HG03439 (cell line): ENCODE results near the gene CHST4.
"Not testable (repeated sequence)": the region's sequence is repeated elsewhere in the genome, so short reads cannot be mapped to it uniquely, and the experiment has no call there.

Experiments used
- ATAC-seq: cut with Tn5 transposase; IDR thresholded peaks from one replicate; pipeline ENCODE4 v1.9.1; 2021; ENCODE audit warnings: mild to moderate bottlenecking, moderate library complexity; ENCODE audit not compliant: unreplicated experiment

CHST4 gene

DNA sequence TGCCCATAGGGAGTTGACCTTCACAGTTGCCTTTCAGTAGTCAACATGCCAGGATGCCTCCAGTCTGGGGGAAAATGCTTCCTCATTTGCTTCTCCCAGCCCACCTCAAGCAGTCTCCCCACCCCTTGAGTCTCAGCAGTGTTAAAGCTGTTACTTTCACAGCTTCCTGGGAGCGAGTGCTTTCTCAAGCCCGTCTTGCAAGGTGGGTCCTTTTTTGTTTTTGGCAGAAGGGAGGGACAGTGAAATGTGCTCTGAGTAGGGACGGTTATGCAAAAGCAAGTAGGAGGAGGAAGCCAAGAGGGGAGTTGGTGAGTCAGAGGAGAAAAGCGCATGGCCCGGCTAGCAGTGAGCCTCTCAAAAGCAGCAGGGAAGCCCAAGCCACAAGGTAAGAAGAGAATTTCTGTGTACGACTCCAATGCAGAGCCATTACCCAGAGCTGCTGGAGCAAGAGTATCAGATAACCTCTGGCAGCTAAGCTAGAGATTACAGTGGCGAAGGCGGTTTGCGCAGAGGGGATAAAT lies at the start of gene CHST4:
CHST4 (plus strand) TSS at position 316 of the 521 bp plus-strand sequence. CDS start 10,252 bp downstream, outside the sequence.
- ATAC-seq: no peak

DNA sequence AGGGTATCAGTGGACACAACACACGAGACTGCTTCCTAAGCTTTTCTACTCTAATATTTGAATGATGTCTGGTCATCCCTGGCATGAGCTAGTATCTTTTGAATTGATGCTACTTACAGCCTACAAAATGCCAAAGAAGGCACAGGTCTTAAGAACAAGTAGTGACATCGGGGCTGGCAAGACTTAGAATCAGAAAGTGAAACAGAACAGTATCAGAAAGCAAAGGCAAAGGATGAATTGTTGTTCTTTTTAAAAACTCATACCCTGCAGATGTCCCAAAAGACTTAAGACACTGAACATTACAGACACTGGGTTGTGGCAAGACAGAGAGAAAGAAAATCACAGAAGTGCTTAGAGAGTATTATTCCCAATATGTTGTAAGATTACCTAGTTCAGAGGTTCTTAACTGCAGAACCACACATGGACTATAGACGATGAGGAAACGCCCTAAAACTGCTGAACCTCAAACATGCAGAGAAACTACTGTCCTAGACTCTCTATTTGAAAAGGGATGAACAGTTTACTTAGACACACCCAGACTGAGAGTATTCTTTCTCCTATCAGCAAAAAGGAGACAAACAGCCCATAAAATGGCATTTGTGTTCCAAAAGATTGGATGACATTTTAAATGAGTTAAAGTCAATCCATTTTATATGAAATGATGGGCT lies 49.6 kb upstream of the CHST4 start:
- ATAC-seq: no peak

DNA sequence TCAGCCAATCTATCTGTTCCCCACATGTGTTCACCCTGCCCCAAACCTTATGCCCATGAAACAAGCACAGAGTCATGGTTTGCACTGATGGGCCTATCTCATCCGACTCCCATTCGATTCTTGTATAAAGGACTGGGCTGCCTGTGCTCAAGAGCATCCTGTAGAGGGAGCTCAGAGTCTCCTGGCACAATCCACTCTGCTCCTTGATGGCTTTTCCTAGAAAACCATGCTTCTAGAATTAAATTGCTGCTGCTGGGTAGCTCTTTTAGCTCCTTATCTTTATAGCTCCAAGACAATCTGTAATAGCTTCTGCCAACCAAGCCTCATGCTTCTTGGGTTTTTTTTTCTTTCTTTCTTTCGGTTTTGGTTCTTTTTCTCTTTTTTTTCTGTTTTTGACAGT lies 46.8 kb upstream of the CHST4 start:
- no peak for ATAC-seq

DNA sequence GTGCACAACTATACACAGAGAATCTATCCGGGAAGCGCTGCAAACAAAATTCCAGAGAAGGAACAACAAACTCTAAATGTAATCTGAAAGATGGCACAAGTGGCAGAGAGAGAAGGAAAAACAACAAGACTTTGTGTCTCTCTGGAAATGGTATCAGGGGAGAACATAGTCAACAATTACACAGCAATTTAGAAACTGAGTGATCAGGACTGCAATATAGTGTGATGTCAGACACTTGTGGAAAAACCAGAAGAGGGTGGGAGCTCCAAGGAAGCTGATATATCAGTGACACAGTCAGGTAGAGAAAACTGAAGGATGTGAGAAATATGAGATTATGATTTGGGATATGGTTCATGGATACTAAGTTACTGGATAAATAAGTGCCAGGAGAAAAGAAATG lies 45.3 kb upstream of the CHST4 start:
- no peak for ATAC-seq

DNA sequence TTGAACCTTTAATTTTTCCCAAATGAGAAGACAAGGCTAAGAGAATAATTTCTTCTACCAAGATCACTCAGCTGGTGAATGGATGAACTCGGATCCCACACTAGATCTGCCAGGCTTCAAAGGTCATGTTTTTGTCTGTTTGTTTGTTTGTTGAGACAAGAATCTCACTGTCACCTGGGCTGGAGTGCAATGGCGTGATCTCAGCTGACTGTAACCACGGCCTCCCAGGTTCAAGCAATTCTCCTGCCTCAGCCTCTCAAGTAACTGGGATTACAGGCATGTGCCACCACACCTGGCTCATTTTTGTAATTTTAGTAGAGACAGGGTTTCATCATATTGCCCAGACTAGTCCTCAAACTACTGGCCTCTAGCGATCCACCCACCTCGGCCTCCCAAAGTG lies 43.7 kb upstream of the CHST4 start:
- no peak for ATAC-seq

DNA sequence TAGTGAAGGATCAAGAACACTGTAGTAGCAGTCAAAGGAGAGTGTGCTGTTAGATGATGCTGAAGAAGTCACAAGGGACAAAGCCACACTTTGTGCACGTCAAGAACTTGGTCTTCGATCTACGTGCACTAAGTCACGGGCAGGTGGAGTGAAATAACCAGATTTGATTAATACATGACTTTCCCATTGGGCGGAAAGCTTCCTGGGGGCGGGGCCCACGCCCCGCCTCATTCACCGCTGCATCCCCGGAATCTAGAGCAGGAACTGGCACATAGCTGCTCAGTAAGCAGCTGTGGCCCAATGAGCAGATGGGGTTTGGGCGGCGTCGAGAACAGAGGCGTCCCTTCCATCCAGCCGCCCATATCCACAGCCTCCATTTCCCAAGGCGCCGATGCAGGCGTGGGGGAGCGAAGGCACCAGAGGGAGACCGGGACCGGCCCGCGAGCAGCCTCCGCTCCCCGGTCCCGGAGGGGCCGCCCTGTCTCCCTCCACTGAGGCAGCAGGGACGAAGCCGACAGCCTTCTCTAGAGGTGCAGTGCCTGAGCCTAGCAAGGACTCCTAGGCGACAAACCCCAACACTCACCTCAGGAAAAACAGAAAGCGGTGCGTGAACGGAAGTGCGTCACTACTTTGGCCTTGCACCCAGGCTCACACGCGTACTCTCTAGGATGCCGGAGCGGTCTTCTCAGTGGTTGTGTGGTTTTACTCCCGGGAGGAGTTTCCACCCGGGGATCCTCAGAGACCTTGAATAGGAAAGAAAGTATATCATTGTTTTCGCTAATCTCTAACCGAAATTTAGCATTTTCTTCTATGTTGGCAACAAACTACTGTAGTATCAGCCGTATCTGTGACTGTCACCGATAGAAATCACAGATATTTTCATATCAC lies 42.0 kb upstream of the CHST4 start:
- peak; percentile 86 for ATAC-seq

DNA sequence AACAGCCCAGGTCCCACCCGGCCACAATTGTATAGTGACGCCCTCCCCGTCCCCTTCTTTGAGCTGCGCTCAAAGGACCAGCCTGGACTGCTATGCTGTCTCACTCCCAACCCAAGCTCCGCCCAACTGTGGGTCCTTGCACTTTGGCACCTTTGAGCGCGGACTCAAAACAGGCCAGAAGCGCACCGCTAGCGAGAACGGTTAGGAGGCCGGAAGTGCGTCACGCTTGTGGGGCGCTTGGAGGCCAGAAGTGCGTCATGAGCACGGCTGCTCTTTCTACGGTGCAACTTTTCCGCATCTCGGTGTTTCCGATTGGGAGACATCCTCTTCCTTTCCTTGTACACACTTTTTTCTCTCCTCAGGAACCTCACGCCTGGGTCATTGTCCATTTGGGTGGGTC lies 37.1 kb upstream of the CHST4 start, which contains the start of gene ZNF19:
ZNF19 (minus strand) TSS at position 203 of the 400 bp plus-strand sequence. CDS start 7,210 bp downstream, outside the sequence.
- no peak for ATAC-seq

DNA sequence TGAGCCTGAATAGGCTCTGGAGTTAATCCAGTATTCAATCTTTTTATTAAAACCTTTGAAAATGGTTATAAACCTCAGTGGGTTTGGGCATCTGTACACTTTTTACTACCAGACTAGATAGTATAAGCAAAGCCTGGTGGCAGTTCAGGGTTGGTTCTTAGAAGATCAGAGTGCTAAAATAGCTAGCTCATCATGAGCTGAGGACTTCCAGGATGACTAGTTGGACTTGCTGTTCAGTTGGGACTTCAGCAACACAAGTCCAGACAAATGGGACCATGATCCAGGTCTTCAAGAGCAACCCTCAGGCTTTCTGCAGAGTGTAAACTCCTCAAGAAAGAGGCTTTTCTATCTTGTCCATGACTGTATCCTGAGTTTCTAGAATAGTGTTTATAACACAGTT lies 35.9 kb upstream of the CHST4 start:
- ATAC-seq: no peak

DNA sequence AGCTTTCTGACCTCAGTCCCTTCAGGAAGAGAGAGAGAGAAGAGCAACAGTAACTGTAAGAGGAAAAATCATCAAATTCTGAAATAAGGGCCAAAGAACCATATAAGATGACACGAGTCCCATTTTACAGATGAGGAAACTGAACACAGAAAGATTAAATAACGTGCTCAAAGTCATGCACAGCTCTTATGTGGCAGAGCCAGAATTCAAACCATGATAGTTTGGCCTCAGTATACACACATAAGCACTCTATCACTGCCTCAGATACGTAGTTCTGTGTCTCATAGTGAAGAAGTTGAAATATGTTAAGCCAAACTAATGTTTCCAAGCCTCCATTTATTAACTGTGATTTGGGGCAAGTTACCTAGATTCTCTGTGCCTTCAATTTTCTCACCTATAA lies 35.2 kb upstream of the CHST4 start:
- ATAC-seq: no peak

DNA sequence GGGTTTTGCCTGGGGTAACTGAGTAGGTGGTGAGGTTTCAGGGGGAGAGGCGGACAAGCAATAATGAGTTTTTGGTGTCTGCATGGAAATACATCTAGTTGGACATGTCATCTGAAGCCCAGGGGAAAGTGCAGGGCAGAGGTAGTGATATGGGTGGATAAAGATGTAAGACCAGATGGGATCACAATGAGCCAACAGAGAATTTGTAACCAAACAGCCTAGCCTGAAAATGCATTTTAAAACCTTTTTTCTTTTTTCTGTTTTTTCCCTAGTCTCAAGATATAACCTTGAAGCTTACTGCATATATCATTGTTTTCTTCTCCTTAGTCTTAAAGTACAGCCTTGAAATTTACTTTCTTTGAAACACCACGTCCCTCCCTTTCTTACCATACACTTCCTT lies 33.4 kb upstream of the CHST4 start:
- no peak for ATAC-seq

DNA sequence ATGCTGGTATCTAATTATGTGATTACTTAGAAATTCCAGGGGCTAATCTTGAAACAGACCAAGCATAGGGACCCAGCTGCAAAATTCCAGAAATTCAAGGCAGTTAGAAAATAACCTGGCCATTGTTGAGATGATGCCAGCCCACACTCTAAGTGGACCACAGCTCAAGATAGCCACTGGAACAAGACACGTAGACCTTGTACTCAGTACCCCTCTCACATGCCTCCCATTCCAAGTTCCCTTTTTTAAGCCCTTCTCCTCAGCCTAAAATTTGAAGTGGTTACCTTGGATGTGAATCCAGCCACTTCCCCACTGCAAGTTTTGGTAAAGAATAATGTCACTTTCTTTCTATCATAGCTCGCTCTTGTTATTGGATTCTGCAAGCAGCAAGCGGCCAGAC lies 33.0 kb upstream of the CHST4 start:
- ATAC-seq: no peak

DNA sequence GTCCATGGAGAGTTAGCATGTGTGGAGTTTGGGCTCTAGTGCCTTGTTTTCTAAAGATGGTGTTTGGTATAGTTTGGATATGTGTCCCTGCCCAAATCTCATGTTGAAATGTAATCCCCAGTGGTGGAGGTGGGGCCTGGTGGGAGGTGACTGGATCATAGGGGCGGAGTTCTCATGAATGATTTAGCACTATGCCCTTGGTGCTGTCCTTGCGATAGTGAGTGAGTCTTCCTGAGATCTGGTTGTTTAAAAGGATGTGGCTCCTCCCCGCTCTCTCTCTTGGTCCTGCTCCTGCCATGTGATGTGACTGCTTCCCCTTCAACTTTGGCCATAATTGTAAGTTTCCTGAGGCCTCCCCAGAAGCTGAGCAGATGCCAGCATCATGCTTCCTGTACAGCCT lies 28.2 kb upstream of the CHST4 start:
- no peak for ATAC-seq

DNA sequence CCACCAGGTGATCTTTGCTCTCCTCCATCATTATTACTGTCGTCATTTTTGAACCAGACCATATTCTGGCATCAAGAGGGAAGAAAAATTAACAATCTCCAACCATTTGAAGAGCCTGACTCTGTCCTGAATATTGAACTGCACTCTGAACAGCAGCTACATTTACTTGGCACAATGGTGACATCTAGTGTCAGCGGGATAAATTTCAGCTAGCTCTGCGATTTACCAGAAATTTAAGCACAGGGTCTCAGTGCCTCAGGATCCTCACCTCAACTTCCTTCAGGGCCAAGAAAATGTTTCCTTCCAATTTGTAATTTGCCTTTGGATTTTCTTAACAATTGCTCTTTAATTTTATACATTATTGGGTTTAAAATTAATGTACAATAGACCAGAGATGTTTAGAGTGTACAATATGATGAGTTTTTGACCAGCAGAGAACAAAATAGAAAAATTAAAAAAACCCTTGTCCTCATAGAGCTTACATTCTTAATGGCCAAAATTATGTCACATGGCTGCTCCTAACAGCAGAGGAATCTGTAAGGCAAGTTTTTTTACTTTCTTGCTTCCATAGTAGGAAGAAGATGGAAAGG lies 26.4 kb upstream of the CHST4 start:
- no peak for ATAC-seq

DNA sequence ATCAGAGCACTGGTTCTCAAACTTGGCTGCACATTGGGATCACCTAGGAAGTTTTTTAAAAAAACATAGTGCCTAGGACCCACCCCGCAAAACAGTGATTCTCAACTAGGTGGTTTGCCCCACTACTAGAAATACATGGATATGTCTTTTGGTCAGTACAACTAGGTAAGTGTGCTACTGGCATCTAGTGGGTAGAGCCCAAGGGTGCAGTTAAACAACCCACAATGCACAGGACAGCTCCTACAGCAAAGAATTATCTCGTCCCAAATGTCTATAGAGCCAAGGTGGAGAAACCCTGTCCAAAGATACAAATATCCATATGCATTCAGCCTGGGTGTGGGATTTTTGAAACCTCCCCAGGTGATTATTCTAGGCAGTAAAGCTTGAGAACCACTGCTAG lies 25.3 kb upstream of the CHST4 start:
- no peak for ATAC-seq

DNA sequence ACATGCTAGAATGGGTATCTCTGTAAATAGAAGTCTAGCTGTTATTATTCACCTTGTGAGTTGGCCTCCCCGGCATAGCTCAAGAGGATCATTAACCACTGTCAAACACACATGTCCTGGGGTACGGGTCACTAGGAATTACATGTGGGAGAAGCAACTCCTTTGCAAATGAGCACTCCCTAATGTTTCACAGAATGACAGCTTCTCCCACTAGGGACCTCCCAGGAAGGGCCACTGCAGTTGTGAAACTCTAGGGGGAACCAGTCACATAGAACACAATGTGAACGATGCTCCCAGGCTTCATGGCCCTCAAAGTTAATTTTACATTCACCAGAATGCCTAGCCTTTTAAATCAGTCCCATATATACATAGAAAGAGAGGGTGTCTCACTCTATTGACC lies 24.7 kb upstream of the CHST4 start:
- no peak for ATAC-seq

DNA sequence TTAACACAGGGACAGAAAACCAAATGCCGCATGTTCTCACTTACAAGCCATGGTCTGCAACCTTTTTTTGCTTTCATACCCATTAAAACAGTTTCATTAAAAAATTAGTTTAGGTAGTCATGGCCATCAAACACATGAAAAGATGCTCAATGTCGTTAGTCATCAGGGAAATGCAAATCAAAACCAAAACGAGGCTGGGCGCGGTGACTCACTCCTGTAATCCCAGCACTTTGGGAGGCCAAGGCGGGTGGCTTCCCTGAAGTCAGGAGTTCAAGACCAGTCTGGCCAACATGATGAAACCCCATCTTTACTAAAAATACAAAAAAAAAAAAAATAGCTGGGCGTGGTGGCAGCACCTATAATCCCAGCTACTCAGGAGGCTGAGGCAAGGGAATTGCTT lies 22.2 kb upstream of the CHST4 start:
- not testable (repeated sequence) for ATAC-seq

DNA sequence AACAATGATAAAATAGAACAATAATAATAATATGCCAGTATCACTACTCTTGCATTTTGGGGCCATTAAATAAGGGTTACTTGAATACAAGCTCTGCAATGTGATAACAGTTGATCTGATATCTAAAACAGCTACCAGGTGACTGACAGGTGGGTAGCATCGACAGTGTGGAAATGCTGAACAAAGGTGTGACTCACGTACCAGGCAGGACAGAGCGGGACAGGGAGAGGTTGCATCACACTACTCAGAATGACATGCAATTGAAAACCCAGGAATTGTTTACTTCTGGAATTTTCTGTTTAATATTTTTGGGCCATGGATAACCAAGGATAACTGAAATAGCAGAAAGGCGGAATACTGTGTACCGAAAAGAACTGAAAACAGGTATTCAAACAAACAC lies 21.3 kb upstream of the CHST4 start:
- no peak for ATAC-seq

DNA sequence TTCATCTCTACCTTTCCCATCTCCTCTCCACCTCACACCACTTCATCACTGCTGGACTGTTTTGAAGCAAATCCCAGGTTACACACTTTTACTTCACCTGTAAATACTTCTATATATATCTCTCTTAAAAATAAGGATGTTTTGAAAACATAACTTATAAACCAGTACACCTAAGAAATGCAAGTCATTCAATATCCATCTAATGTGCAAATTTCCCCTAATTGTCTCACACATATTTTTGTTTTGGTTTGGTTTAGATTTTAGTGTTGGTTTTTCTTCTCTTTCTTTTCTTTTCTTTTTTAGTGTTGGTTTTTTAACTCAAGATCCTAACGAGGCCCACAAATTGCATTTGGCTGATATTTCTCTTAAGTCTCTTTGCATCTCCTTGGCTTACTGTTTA lies 19.2 kb upstream of the CHST4 start:
- no peak for ATAC-seq

DNA sequence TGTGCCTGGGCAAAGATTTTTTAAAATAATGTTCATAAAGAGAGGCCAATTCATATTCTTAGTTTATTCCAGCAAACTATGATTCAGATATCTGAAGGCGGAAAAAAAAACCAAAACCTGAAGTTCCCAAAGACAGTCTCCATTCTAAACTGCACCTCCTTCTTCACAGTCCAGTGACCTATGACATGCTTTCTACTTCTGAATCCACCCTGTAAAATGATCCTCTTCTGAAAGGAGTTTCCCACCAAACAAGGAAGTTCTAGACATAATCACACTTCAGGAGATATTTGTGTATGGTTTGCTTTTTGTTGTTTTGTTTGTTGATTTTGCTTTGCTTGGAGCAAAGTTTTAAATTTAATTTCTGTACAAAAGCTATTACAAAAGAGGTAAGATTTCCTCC lies 12.9 kb upstream of the CHST4 start:
- no peak for ATAC-seq

DNA sequence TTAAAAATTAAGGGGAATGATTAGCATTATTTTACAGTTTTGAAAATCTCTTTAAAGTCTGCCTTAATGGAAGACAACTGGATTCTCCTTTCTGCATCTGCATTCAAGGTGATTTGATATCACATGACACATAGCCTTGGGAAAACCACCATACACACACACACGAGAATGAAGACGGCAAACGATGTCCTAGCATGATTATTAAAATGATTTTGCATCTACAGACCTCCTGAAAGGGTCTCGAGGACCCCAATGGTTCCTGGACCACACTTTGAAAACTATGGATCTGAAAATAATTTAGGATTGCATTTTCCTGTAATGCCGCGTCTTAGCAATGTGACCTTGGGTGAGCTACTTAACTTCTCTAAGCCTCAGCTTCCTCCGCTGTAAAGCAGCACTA lies 11.8 kb upstream of the CHST4 start:
- no peak for ATAC-seq

DNA sequence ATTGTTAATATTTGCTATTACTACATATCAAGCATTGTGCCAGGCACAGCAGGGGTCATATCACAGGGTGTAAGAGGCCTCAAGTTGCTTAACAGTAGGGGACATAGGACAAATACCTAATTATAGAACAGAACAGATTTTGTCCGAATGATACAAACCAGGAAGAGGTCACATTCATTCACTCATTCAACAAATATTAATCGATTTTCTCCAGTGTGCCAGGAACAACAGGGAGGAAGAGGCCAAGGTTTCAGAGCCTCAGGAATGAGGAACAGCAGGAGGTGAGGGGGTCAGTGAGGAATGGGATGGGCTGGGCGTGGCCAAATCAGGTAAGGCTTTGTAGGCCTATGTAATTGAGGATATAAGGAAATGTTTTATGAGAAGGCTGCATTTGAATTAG lies 11.2 kb upstream of the CHST4 start:
- no peak for ATAC-seq

DNA sequence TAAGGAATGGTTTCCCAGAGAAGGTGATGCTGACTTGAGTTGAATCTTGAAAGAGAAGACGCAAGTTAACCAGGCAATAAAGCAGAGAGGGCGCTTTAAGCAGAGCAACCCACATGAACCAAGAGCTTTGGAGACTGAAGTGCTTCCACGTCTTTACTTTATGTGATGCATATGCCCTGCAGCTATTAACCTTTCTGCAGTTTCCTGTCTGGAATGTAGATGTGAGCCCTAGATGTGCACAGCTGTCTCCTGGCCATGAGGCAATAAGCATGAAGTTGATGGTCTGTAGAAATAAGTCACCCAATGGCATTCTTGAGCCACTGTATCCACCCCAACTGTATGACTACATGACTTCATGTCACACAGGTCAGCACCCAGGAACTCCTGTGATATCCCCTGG lies 5.7 kb upstream of the CHST4 start:
- ATAC-seq: no peak
